NCI-H146 (cell line): ENCODE results near the gene KMT2A.

Source experiments
- DNase-seq: peaks from one replicate; lab custom pipeline; 2025; lab: John Stamatoyannopoulos, UW

The KMT2A gene

GRCh38 chr11:118488480-118489109 lies 52.3 kb downstream of the KMT2A start:
- DNase-seq = peak; percentile 58

DNA sequence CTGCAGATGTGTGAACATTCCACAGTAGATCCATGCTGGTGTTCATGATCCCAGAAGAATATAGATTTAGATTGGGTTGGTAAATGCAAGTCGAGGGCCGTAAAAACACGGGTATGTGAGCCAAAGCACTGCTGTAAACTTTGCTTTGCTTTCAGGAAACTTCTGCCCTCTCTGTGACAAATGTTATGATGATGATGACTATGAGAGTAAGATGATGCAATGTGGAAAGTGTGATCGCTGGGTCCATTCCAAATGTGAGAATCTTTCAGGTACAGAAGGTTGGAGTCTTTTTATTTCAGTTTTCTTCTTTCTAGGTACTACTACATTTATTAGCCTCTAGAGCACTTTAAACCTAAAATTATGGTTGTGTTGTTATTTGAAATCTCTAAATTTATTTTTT lies 54.7 kb downstream of the KMT2A start:
- no peak for DNase-seq

DNA sequence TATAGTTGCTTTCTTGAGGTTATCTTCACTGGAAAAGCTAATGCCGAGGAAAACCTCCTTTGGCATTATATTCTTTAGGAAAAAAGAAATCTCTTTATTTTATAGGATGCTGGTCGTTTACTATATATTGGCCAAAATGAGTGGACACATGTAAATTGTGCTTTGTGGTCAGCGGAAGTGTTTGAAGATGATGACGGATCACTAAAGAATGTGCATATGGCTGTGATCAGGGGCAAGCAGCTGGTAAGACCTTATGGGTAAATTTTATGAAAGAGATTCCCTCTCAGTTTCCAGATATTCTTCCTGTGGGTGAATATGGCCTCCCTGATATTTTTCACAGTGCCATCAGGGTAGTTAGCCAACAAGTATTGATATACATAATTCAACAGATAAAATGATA lies 61.5 kb downstream of the KMT2A start:
- no peak for DNase-seq

DNA sequence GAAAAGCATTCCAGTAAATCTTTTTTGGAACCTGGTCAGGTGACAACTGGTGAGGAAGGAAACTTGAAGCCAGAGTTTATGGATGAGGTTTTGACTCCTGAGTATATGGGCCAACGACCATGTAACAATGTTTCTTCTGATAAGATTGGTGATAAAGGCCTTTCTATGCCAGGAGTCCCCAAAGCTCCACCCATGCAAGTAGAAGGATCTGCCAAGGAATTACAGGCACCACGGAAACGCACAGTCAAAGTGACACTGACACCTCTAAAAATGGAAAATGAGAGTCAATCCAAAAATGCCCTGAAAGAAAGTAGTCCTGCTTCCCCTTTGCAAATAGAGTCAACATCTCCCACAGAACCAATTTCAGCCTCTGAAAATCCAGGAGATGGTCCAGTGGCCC lies 66.9 kb downstream of the KMT2A start:
- no peak for DNase-seq

- DNase-seq = no peak
These were observed 75.3 kb downstream of the KMT2A start for GRCh38 chr11:118511601-118512000.

- no peak for DNase-seq
These were observed 77.8 kb downstream of the KMT2A start for GRCh38 chr11:118514103-118514502.

DNA sequence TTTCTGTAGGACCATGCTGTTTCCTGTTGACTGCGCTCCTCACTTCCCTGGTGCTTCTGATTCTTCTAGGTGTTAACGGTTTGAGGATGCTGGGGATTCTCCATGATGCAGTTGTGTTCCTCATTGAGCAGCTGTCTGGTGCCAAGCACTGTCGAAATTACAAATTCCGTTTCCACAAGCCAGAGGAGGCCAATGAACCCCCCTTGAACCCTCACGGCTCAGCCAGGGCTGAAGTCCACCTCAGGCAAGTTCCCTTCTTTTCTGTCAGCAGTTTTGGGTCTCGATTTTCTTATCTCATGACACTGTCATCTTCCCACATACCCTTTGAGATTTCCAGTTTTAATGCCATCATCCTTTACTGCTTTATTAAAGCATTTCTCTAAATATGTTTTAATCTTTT lies 83.3 kb downstream of the KMT2A start:
- DNase-seq = no peak

GRCh38 chr11:118521892-118522311 lies 85.6 kb downstream of the KMT2A start:
- DNase-seq = no peak

- no peak for DNase-seq
These were observed 86.3 kb downstream of the KMT2A start for GRCh38 chr11:118522571-118523072.

- DNase-seq = no peak
These were observed 88.1 kb downstream of the KMT2A start for GRCh38 chr11:118524356-118524755.

- DNase-seq = no peak
These were observed 88.6 kb downstream of the KMT2A start for GRCh38 chr11:118524757-118525470.

DNA sequence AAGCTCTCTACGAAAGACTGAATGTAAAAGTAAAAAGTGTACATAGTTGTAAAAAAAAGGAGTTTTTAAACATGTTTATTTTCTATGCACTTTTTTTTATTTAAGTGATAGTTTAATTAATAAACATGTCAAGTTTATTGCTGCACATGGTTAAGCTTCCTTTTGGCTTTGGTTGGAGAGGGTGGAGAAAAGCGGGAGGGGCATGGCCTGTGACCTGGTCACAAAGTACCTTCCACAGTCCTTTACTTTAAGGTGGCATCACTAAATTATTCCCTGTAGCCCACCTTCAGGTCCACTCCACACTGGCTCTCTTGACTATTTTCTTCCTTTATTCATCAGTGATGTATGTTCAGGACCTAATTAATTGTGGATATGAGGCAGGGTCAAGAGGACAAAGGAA lies 90.4 kb downstream of the KMT2A start:
- DNase-seq = no peak

DNA sequence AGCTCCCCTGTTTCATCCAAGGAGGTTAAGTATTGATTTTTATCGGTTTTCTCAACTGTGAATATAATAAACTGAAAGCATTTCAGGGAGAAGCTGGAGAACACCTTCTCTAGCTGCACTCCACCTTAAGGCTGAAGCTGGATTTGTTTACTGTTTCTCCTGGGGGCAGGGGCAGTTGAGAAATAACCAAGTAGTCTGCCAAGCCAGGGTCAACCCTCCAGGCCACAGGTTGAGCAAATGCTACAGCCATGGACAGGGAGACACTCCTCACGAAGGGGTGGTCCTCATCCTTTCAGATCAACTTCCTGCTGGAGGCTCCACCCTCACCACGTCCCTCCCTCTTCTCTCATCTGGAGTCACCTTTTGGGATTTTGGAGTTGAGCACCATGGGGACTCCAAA lies 90.8 kb downstream of the KMT2A start, which contains the start of gene TTC36:
Gene TTC36 (plus strand): TSS at position 366 of the 400 bp plus-strand sequence. CDS start 21 bp downstream, at position 387.
- no peak for DNase-seq

DNA sequence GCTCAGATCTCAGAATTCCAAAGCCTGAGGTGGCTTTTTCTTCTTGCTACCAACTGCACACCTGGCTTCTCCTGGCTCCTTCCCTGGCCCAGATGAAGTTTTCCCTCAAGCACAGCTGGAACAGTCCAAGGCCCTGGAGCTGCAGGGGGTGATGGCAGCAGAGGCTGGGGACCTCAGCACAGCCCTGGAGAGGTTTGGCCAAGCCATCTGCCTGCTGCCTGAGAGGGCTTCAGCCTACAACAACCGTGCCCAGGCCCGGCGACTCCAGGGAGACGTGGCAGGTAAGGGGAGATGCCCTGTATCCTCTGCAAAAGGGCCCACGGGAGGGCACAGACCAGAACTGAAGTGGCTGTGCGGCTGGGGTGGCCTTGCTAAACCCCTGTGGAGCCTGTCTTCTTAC lies 92.2 kb downstream of the KMT2A start:
- DNase-seq = no peak

DNA sequence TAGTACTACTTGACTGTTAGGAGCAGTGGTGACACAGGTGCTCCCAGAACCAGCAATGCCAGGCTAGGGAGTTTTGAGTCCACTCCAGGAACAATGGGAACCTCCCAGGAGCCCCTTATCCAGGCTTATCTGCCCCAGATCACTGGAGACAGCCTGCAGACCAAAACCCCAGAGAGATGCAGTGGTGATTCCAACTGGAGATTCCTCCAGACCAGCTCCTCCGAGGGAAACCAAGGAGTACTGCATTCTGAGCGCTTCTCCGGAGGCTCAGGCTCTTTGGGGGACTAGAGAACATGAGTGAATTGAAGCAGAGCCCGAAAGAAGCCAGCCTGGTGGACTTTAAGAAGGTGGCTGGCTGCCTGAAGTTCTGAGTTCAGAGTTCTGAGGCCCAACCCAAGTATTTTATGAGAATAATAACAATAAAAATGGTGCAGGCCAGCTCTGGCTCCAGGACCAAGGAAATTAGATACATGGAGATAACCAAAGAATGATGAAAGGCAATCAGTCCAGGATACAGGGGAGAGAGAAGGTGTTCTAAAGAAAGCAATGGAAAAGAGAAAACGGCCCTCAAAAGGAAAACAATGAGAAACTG lies 93.4 kb downstream of the KMT2A start:
- DNase-seq = no peak

DNA sequence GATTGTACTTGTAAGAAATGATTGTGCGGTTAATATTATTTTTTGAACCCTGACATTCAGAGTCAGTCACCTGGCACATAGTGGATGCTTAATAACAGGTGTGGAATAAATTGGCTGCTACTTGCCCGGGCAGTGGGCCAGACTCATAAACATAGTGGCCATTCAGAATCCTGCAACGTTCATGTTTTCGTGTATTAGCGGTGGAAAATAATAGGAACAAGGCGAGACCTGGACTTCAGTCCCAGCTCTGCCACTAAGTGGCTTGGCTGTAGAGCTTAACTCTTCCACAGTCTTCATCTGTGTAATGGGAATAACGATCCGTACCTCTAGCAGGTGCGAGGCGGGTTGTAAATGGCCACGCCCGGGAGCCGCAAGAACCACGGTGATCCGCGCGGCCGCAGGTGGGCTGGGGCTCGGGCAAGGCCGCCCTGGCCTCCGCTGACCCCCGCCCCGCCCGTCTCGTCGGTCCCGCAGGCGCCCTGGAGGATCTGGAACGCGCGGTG lies 93.9 kb downstream of the KMT2A start:
- peak; percentile 74 for DNase-seq

- peak; percentile 79 for DNase-seq
These were observed 94.6 kb downstream of the KMT2A start, which contains the start of gene TMEM25 for GRCh38 chr11:118530683-118531596. TMEM25 (plus strand) TSS chr11:118531192; CDS start chr11:118531802, 610 bp downstream.

DNA sequence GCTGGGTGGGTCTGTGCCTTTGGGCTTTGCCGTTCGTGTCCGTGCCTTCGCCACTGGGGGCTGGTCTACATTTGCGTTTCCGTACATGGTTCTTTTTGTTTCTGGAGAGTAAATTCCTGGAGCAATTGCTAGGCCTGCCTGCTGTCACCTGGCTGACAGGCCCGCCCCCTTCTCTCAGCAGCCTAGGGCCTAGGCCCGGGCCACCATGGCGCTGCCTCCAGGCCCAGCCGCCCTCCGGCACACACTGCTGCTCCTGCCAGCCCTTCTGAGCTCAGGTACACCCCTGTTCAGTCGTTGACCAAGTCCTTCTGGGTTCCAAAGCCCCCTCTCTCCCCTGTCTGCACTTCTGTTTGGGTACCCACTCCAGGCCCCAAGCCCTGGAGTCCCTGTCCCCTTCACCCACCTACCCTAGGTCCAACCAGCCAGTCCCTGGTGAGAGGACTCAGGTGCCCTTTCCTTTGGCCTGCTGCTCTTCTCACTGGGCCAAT lies 95.3 kb downstream of the KMT2A start:
- no peak for DNase-seq

GRCh38 chr11:118532091-118532490 lies 95.8 kb downstream of the KMT2A start:
- no peak for DNase-seq

DNA sequence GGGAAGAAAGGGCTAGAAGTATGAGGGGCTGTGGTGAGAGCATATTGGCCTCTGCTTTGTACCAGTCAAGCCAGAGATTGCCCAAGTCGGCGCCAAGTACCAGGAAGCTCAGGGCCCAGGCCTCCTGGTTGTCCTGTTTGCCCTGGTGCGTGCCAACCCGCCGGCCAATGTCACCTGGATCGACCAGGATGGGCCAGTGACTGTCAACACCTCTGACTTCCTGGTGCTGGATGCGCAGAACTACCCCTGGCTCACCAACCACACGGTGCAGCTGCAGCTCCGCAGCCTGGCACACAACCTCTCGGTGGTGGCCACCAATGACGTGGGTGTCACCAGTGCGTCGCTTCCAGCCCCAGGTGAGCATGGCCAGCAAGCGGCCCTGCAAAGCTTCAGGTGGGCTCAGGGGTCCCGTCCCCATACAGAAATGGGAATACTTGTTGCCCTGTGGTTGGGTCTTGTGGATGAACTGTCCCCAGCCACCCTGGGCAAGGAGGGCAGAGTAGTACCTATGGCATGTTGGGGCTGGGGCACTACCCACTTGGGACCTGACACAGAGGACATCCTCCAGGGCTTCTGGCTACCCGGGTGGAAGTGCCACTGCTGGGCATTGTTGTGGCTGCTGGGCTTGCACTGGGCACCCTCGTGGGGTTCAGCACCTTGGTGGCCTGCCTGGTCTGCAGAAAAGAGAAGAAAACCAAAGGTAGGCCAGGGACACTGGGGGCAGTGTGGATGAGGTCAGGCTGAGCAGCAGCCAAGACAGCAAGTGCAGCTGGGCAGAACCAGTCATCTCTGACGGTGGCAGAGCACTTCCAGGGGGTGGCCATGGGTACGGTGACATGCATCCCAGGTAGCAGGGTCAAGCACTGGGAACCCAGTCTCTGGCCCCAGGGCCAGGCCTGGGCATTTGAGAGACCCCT lies 96.8 kb downstream of the KMT2A start:
- no peak for DNase-seq
